Fibroblast of peridontal ligament (primary cell): ENCODE measurements around the gene PM20D2.

ENCODE experiments used
- DNase-seq: peaks from one replicate; pipeline ENCODE4 v3.0.0-alpha.2; 2010; ENCODE audit errors: extremely low read depth

PM20D2 gene

GRCh38 chr6:89200706-89201215 lies 54.9 kb downstream of the PM20D2 start:
- no peak for DNase-seq

- no peak for DNase-seq
Measured at GRCh38 chr6:89204096-89204495, 58.2 kb downstream of the PM20D2 start.

GRCh38 chr6:89205819-89206218 lies 60.0 kb downstream of the PM20D2 start:
- no peak for DNase-seq

GRCh38 chr6:89208551-89208950 lies 62.7 kb downstream of the PM20D2 start:
- no peak for DNase-seq

GRCh38 chr6:89209457-89209856 lies 63.6 kb downstream of the PM20D2 start:
- no peak for DNase-seq

GRCh38 chr6:89212472-89212871 lies 66.6 kb downstream of the PM20D2 start:
- no peak for DNase-seq

GRCh38 chr6:89214197-89214596 lies 68.3 kb downstream of the PM20D2 start:
- no peak for DNase-seq
